GM12878 (cell line): ENCODE results near the gene PLCB4. TPM values are rescaled to one million over a fixed set of nuclear protein-coding genes. Genes with fewer than 3 reads are reported as not detected.

Source experiments
- ATAC-seq: fragments of 200-7000 bp; cut with Tn5 transposase; 3 replicates; pipeline ENCODE4 v1.9.1; 2020; ENCODE audit warnings: mild to moderate bottlenecking, moderate library complexity
- BruUV-seq: library from RNA; stranded (reverse); fragments of 400-500 nt; replicated peaks from 2 replicates; lab custom pipeline; 2021; lab: Mats Ljungman, UMichigan
- CTCF ChIA-PET: fragments of 300-600 bp; sonication (Branson Sonifier 250); formaldehyde crosslinking; extraction: SDS; loops from one replicate; lab custom pipeline; 2021; ENCODE audit warnings: inconsistent platforms; lab: Yijun Ruan, JAX
- POLR2A ChIA-PET: fragments of 350-600 bp; formaldehyde crosslinking; extraction: SDS; loops from one replicate; lab custom pipeline; 2021; ENCODE audit warnings: inconsistent platforms; lab: Charles Lee
- RAD21 ChIA-PET: fragments of 300-600 bp; sonication (Branson Sonifier 250); formaldehyde crosslinking; loops from one replicate; lab custom pipeline; 2023; ENCODE audit warnings: antibody characterized with exemption; ENCODE audit not compliant: unreplicated experiment; lab: Charles Lee
- SMC1A ChIA-PET: fragments of 300-600 bp; sonication (Branson Sonifier 250); formaldehyde crosslinking; loops from one replicate; lab custom pipeline; 2023; ENCODE audit not compliant: unreplicated experiment, uncharacterized antibody; lab: Charles Lee
- DNase-seq: peaks from one replicate; pipeline ENCODE4 v3.0.0-alpha.2; 2011; ENCODE audit warnings: low read depth, low spot score
- FAIRE-seq: peaks from 3 replicates; lab custom pipeline; 2011; peaks lifted over from hg19 to GRCh38; lab: Jason Lieb, UNC
- H2AFZ ChIP-seq: 2 replicates; pipeline ENCODE4 v1.6.0; 2011; ENCODE audit warnings: low read depth, low read length, control low read depth; ENCODE audit not compliant: control insufficient read depth
- H3K27ac ChIP-seq: 2 replicates; pipeline ENCODE4 v1.5.1; 2011; ENCODE audit warnings: control low read depth; ENCODE audit not compliant: control insufficient read depth, insufficient read depth
- H3K27me3 ChIP-seq, 2 experiments: replicated peaks in 1 of 2; 2 replicates each; pipeline versions ENCODE4 v1.6.0 to v1.6.1; 2011; ENCODE audit warnings: low read length in 1 of 2; ENCODE audit not compliant: control insufficient read depth in 2 of 2, insufficient read depth in 2 of 2
- H3K36me3 ChIP-seq, 2 experiments: 2 replicates each; pipeline ENCODE4 v1.5.1; 2011; ENCODE audit warnings: low read length in 1 of 2; ENCODE audit not compliant: control insufficient read depth in 2 of 2, insufficient read depth in 2 of 2
- H3K4me1 ChIP-seq: 2 replicates; pipeline ENCODE4 v1.6.1; 2011; ENCODE audit warnings: mild to moderate bottlenecking, low read length, moderate library complexity, mixed read lengths; ENCODE audit not compliant: control insufficient read depth, insufficient read depth
- H3K4me2 ChIP-seq: 2 replicates; pipeline ENCODE4 v1.6.0; 2011; ENCODE audit warnings: control low read depth; ENCODE audit not compliant: control insufficient read depth, insufficient read depth
- H3K4me3 ChIP-seq: fragments of 200-600 bp; sonication (generic); 2 replicates; pipeline ENCODE4 v1.5.1; 2016
- H3K79me2 ChIP-seq: 2 replicates; pipeline ENCODE4 v1.6.0; 2011; ENCODE audit warnings: low read length; ENCODE audit not compliant: control insufficient read depth, insufficient read depth
- H3K9ac ChIP-seq: 2 replicates; pipeline ENCODE4 v1.8.0; 2011; ENCODE audit warnings: low read length, control low read depth, mixed read lengths; ENCODE audit not compliant: control insufficient read depth, insufficient read depth
- H3K9me3 ChIP-seq: replicated peaks from 3 replicates; pipeline ENCODE4 v1.5.1; 2011; ENCODE audit warnings: mild to moderate bottlenecking, low read length; ENCODE audit not compliant: control insufficient read depth, insufficient read depth
- H4K20me1 ChIP-seq: 2 replicates; pipeline ENCODE4 v1.6.0; 2011; ENCODE audit not compliant: control insufficient read depth, insufficient read depth
- CTCF ChIP-seq, 3 experiments: IDR thresholded peaks in 2 of 3; conservative IDR thresholded peaks in 1 of 3; 2 replicates each; pipeline ENCODE4 v1.5.1; 2011; ENCODE audit warnings: low read depth in 3 of 3, low read length in 3 of 3, mild to moderate bottlenecking in 3 of 3, control low read depth in 2 of 3, moderate library complexity in 2 of 3, inconsistent platforms in 1 of 3, mixed read lengths in 1 of 3; ENCODE audit not compliant: control insufficient read depth in 2 of 3, insufficient read depth in 1 of 3; ENCODE audit errors: extremely low read depth in 1 of 3
- ETV6 ChIP-seq, 2 experiments: fragments of 450-650 bp in 1 of 2; IDR thresholded peaks in 1 of 2; conservative IDR thresholded peaks in 1 of 2; 2 replicates each; pipeline ENCODE4 v1.6.1; 2014; ENCODE audit warnings: antibody characterized with exemption in 1 of 2, borderline replicate concordance in 1 of 2, low read depth in 1 of 2, mild to moderate bottlenecking in 1 of 2, moderate library complexity in 1 of 2
- FOXK2 ChIP-seq: fragments of 450-650 bp; IDR thresholded peaks from 2 replicates; pipeline ENCODE4 v1.6.1; 2017; ENCODE audit warnings: mild to moderate bottlenecking, moderate library complexity
- HSF1 ChIP-seq: fragments of 150-350 bp; IDR thresholded peaks from 2 replicates; pipeline ENCODE4 v1.6.1; 2014; ENCODE audit warnings: mild to moderate bottlenecking, low read depth, low read length
- IRF4 ChIP-seq: IDR thresholded peaks from 2 replicates; pipeline ENCODE4 v1.6.1; 2011; ENCODE audit warnings: low read depth, low read length
- IRF5 ChIP-seq: fragments of 450-650 bp; IDR thresholded peaks from 2 replicates; pipeline ENCODE4 v1.6.1; 2017; ENCODE audit warnings: borderline replicate concordance
- MYB ChIP-seq: fragments of 150-350 bp; IDR thresholded peaks from 2 replicates; pipeline ENCODE4 v1.6.1; 2014; ENCODE audit warnings: mild to moderate bottlenecking, low read depth, low read length, borderline replicate concordance
- NR2C1 ChIP-seq: fragments of 450-650 bp; IDR thresholded peaks from 2 replicates; pipeline ENCODE4 v1.6.1; 2017; ENCODE audit warnings: antibody characterized with exemption, mild to moderate bottlenecking, moderate library complexity
- POU2F2 ChIP-seq: IDR thresholded peaks from 3 replicates; pipeline ENCODE4 v1.6.1; 2011; ENCODE audit warnings: low read depth, mild to moderate bottlenecking, low read length, borderline replicate concordance
- RUNX3 ChIP-seq: IDR thresholded peaks from 2 replicates; pipeline ENCODE4 v1.6.1; 2012; ENCODE audit warnings: low read length, inconsistent platforms
- STAT3 ChIP-seq: IDR thresholded peaks from 2 replicates; pipeline ENCODE4 v1.6.1; 2011; ENCODE audit warnings: low read depth, low read length, improper control_type of control experiment
- WRNIP1 ChIP-seq: IDR thresholded peaks from 2 replicates; pipeline ENCODE4 v1.6.1; 2011; ENCODE audit warnings: low read depth, low read length, improper control_type of control experiment, borderline replicate concordance
- ZBTB11 ChIP-seq: fragments of 450-650 bp; formaldehyde crosslinking; IDR thresholded peaks from 2 replicates; pipeline ENCODE4 v1.5.0; 2022; ENCODE audit warnings: mild to moderate bottlenecking, missing genetic modification characterization
- ZNF24 ChIP-seq: fragments of 450-650 bp; IDR thresholded peaks from 2 replicates; pipeline ENCODE4 v1.6.1; 2017; ENCODE audit warnings: antibody characterized with exemption, mild to moderate bottlenecking
- WGBS: methylation state at CpG from one replicate; pipeline ENCODE4 v1.1.6; 2016; ENCODE audit warnings: low lambda C conversion rate; ENCODE audit not compliant: insufficient replicate concordance, insufficient coverage; ENCODE audit errors: missing lambda C conversion rate; 5-methylcytosine and 5-hydroxymethylcytosine counted together
- in situ Hi-C: fragments of 300-500 bp; cut with MboI; formaldehyde crosslinking; loops from 9 replicates; pipeline ENCODE4 v1.14.3; 2018; ENCODE audit warnings: mixed read lengths
- intact Hi-C: fragments of 100-400 bp; cut with micrococcal nuclease; formaldehyde crosslinking; loops from one replicate; pipeline ENCODE4 v1.14.2; 2022; ENCODE audit not compliant: unreplicated experiment
- polyA plus RNA-seq, 11 experiments: library from polyadenylated mRNA; depleted of rRNA in 4 of 11; unstranded in 6 of 11; stranded (reverse) in 5 of 11; fragments of >200 nt; fragmentation: Nextera tagmentation in 4 of 11; fragmentation: Illumina TruSeq in 1 of 11; extraction: Ambion mirVana in 4 of 11; extraction: Trizol in 1 of 11; gene quantifications; 1 replicate in 1 of 11; 2 replicates in 10 of 11; pipeline versions ENCODE4 v1.2.1 to v1.2.3, GENCODE V29; 2011 to 2016; ENCODE audit warnings: inconsistent platforms in 2 of 11, missing spikeins in 2 of 11, low read depth in 1 of 11
- total RNA-seq, 4 experiments: library from RNA; depleted of rRNA in 3 of 4; stranded (reverse); fragments of >200 nt in 3 of 4; fragmentation: Illumina TruSeq in 1 of 4; extraction: Trizol in 1 of 4; gene quantifications; 2 replicates each; pipeline versions ENCODE4 v1.2.1 to v1.2.3, GENCODE V29; 2013 to 2021

Gene PLCB4
- total and polyA plus RNA-seq, 10 of the 15 experiments (the other 5 are each of a cell fraction or from before 2014, with no cell fraction given), result not detected

GRCh38 chr20:9061434-9061833 is 7.5 kb upstream of the PLCB4 start:
- ATAC-seq, result no peak
- Histone ChIP-seq H3K4me2 (no peak overlapping the region), H3K27ac (no peak overlapping the region), H3K27me3 (no peaks in the 10 kb centered on the region), H3K9ac (no peak overlapping the region), H3K9me3 (no peaks in the 10 kb centered on the region), H3K4me1 (no peaks in the 10 kb centered on the region), H3K36me3 (no peaks in the 10 kb centered on the region), H3K79me2 (no peaks in the 10 kb centered on the region), H3K4me3 (no peak overlapping the region), H2AFZ (no peak overlapping the region), H4K20me1 (no peaks in the 10 kb centered on the region)
- intact Hi-C loops (no loop called here), in situ Hi-C loops (no loop called here)
- BruUV-seq, result no TSS peak
- no peak for FAIRE-seq
- ChIA-PET SMC1A (no interaction called here), RAD21 (no interaction called here), POLR2A (no interaction called here), CTCF (no interaction called here)
- no peak for DNase-seq
- WGBS, result 5% methylated on average over 1 of the region's 1 CpG
- TF ChIP-seq POU2F2 (no peak), ZNF24 (no peak), WRNIP1 (no peak), MYB (no peak), IRF5 (no peak), CTCF (IDR thresholded peaks at IDR 0.05 in 2 of 3, conservative IDR thresholded peaks at IDR 0.05 in 1 of 3; ENCODE audit: control insufficient read depth in 2 of 3, extremely low read depth in 1 of 3, insufficient read depth in 1 of 3, low read depth in 3 of 3, low read length in 3 of 3) (no peak), NR2C1 (no peak), ZBTB11 (CRISPR knock-in tag) (no peak), HSF1 (no peak), RUNX3 (no peak), STAT3 (no peak), ETV6 (conservative IDR thresholded peaks at IDR 0.05 in 1 of 2, IDR thresholded peaks at IDR 0.05 in 1 of 2; ENCODE audit: borderline replicate concordance in 1 of 2, low read depth in 1 of 2) (no peak), IRF4 (no peak), FOXK2 (no peak)
